GM21360 (cell line): ENCODE measurements around the gene RBM33.
"Not testable (repeated sequence)": the region's sequence is repeated elsewhere in the genome, so short reads cannot be mapped to it uniquely, and the experiment has no call there.

Experiments
- ATAC-seq: cut with Tn5 transposase; IDR thresholded peaks from one replicate; pipeline ENCODE4 v1.9.1; 2021; ENCODE audit warnings: mild to moderate bottlenecking, moderate library complexity; ENCODE audit not compliant: unreplicated experiment

RBM33 gene

GRCh38 chr7:155644178-155644970, at the start of gene RBM33:
Gene RBM33 (plus strand): TSS chr7:155644661. CDS start chr7:155644877, 216 bp downstream.
- ATAC-seq = peak; percentile 75

- ATAC-seq = no peak
Observed at GRCh38 chr7:155594961-155595366, 49.5 kb upstream of the RBM33 start.

GRCh38 chr7:155597753-155598140, 46.7 kb upstream of the RBM33 start:
- ATAC-seq = no peak

- no peak for ATAC-seq
Observed at GRCh38 chr7:155598810-155599210, 45.7 kb upstream of the RBM33 start.

- ATAC-seq = no peak
Observed at GRCh38 chr7:155602156-155602555, 42.3 kb upstream of the RBM33 start.

GRCh38 chr7:155602750-155603149, 41.7 kb upstream of the RBM33 start:
- no peak for ATAC-seq

- no peak for ATAC-seq
Observed at GRCh38 chr7:155603205-155603857, 41.1 kb upstream of the RBM33 start.

GRCh38 chr7:155603858-155604503, 40.5 kb upstream of the RBM33 start:
- no peak for ATAC-seq

- ATAC-seq = no peak
Observed at GRCh38 chr7:155604504-155604997, 39.9 kb upstream of the RBM33 start.

GRCh38 chr7:155609185-155609584, 35.3 kb upstream of the RBM33 start:
- ATAC-seq = no peak

- no peak for ATAC-seq
Observed at GRCh38 chr7:155610633-155611193, 33.7 kb upstream of the RBM33 start.

- ATAC-seq = no peak
Observed at GRCh38 chr7:155611808-155612447, 32.5 kb upstream of the RBM33 start.

GRCh38 chr7:155612658-155613057, 31.8 kb upstream of the RBM33 start:
- no peak for ATAC-seq

- ATAC-seq = not testable (repeated sequence)
Observed at GRCh38 chr7:155615085-155615484, 29.4 kb upstream of the RBM33 start.

GRCh38 chr7:155618708-155619633, 25.5 kb upstream of the RBM33 start:
- no peak for ATAC-seq

- no peak for ATAC-seq
Observed at GRCh38 chr7:155619634-155620271, 24.7 kb upstream of the RBM33 start.

- ATAC-seq = no peak
Observed at GRCh38 chr7:155620497-155620896, 24.0 kb upstream of the RBM33 start.

- no peak for ATAC-seq
Observed at GRCh38 chr7:155621418-155621980, 23.0 kb upstream of the RBM33 start.

GRCh38 chr7:155624412-155624811, 20.0 kb upstream of the RBM33 start:
- no peak for ATAC-seq
